ENCODE results near the gene AVEN.

- no peak for TF ChIP-seq ELK1 (IDR thresholded peaks at IDR 0.05; ENCODE audit: borderline replicate concordance, low read depth, low read length)
- no peak for TF ChIP-seq CTCF (conservative IDR thresholded peaks at IDR 0.05; ENCODE audit: low read depth, low read length)
- no peak for TF ChIP-seq SMC3 (IDR thresholded peaks at IDR 0.05; ENCODE audit: low read depth, low read length)
- no peak for TF ChIP-seq POLR2A (IDR thresholded peaks at IDR 0.05; ENCODE audit: low read depth, low read length)
- TF ChIP-seq RAD21 (IDR thresholded peaks at IDR 0.05; ENCODE audit: low read length), result no peak
- TF ChIP-seq RFX5 (IDR thresholded peaks at IDR 0.05; ENCODE audit: low read depth, low read length), result no peak
- no peak for TF ChIP-seq MAFK (IDR thresholded peaks at IDR 0.05; ENCODE audit: low read depth, low read length)
- TF ChIP-seq RCOR1 (IDR thresholded peaks at IDR 0.05; ENCODE audit: insufficient replicate concordance, low read length), result no peak
Observed at GRCh38 chr15:33941279-33942063, 97.5 kb downstream of the AVEN start.

All from IMR-90 (cell line).